SIG-M5 (cell line): ENCODE results near the gene RPS21.

Experiments used
- DNase-seq: peaks from one replicate; lab custom pipeline; 2025; lab: John Stamatoyannopoulos, UW

Gene RPS21

GRCh38 chr20:62386383-62387218, at the start of gene RPS21:
TSS of gene RPS21 (plus strand) at chr20:62387103. CDS start at chr20:62387339, 236 bp downstream.
- no peak for DNase-seq

- no peak for DNase-seq
Measured at GRCh38 chr20:62337558-62338293, 49.2 kb upstream of the RPS21 start.

GRCh38 chr20:62338294-62338620, 48.6 kb upstream of the RPS21 start:
- no peak for DNase-seq

GRCh38 chr20:62339647-62340062, 47.2 kb upstream of the RPS21 start:
- no peak for DNase-seq

GRCh38 chr20:62342910-62343309, 44.0 kb upstream of the RPS21 start:
- no peak for DNase-seq

- DNase-seq = no peak
Measured at GRCh38 chr20:62344092-62344491, 42.8 kb upstream of the RPS21 start.

- no peak for DNase-seq
Measured at GRCh38 chr20:62344782-62345181, 42.1 kb upstream of the RPS21 start.

- DNase-seq = no peak
Measured at GRCh38 chr20:62345681-62346370, 41.1 kb upstream of the RPS21 start.

- DNase-seq = no peak
Measured at GRCh38 chr20:62346398-62347150, 40.3 kb upstream of the RPS21 start.

GRCh38 chr20:62347151-62347404, 39.8 kb upstream of the RPS21 start:
- DNase-seq = no peak

- DNase-seq = no peak
Measured at GRCh38 chr20:62347445-62347844, 39.5 kb upstream of the RPS21 start.

GRCh38 chr20:62348604-62349003, 38.3 kb upstream of the RPS21 start:
- DNase-seq = no peak

- no peak for DNase-seq
Measured at GRCh38 chr20:62349556-62350097, 37.3 kb upstream of the RPS21 start.

- no peak for DNase-seq
Measured at GRCh38 chr20:62350098-62350628, 36.7 kb upstream of the RPS21 start.

GRCh38 chr20:62350629-62351422, 36.1 kb upstream of the RPS21 start:
- DNase-seq = no peak

- no peak for DNase-seq
Measured at GRCh38 chr20:62351469-62352401, 35.2 kb upstream of the RPS21 start.

GRCh38 chr20:62352402-62353288, 34.3 kb upstream of the RPS21 start:
- no peak for DNase-seq

- DNase-seq = no peak
Measured at GRCh38 chr20:62353289-62354030, 33.4 kb upstream of the RPS21 start.
